Sigmoid colon (tissue), 7 donors: ENCODE data around the gene GLB1L3. TPM values are rescaled to one million over a fixed set of nuclear protein-coding genes. Genes with fewer than 3 reads are reported as not detected.

ENCODE experiments used
- DNase-seq: peaks from one replicate; pipeline ENCODE4 v3.0.0-alpha.2; 2019
- H3K27ac ChIP-seq, 4 donors: fragments of 200-600 bp; sonication (generic); one replicate each; pipeline ENCODE4 v1.5.1; 2016 to 2019; ENCODE audit warnings: mild to moderate bottlenecking in 1 of 4
- H3K27me3 ChIP-seq, 3 donors: fragments of 200-600 bp; sonication (generic); one replicate each; pipeline ENCODE4 v1.5.1; 2019; ENCODE audit warnings: mild to moderate bottlenecking in 1 of 3
- H3K36me3 ChIP-seq, 4 donors: fragments of 200-600 bp; sonication (generic); one replicate each; pipeline ENCODE4 v1.5.1; 2016 to 2019
- H3K4me1 ChIP-seq, 4 donors: fragments of 200-600 bp; sonication (generic); one replicate each; pipeline ENCODE4 v1.5.1; 2017 to 2019
- H3K4me3 ChIP-seq, 4 donors: fragments of 200-600 bp; sonication (generic); one replicate each; pipeline ENCODE4 v1.5.1; 2017 to 2019; ENCODE audit warnings: mild to moderate bottlenecking in 2 of 4, moderate library complexity in 1 of 4
- H3K9me3 ChIP-seq, 4 donors: fragments of 200-600 bp in 3 of 4; sonication (generic) in 3 of 4; one replicate each; pipeline versions ENCODE4 v1.5.1 to v1.6.1; 2013 to 2019
- CTCF ChIP-seq, 4 experiments: fragments of 450-650 bp in 3 of 4; fragments of 200-600 bp in 1 of 4; IDR thresholded peaks; one replicate each; pipeline ENCODE4 v1.5.1; 2016 to 2019; ENCODE audit warnings: antibody characterized with exemption in 4 of 4, mild to moderate bottlenecking in 3 of 4, moderate library complexity in 2 of 4
- EP300 ChIP-seq, 4 donors: sonication (generic); formaldehyde crosslinking; IDR thresholded peaks; one replicate each; pipeline ENCODE4 v1.6.1; 2017; ENCODE audit warnings: antibody characterized with exemption in 4 of 4
- POLR2A ChIP-seq, 2 donors: fragments of 450-650 bp; IDR thresholded peaks; one replicate each; pipeline ENCODE4 v1.6.1; 2016; ENCODE audit warnings: antibody characterized with exemption in 2 of 2, mild to moderate bottlenecking in 2 of 2, moderate library complexity in 2 of 2
- POLR2AphosphoS5 ChIP-seq, 4 donors: sonication (generic); formaldehyde crosslinking; IDR thresholded peaks; one replicate each; pipeline ENCODE4 v1.6.1; 2017; ENCODE audit warnings: antibody characterized with exemption in 4 of 4
- WGBS, 2 donors: extraction: QIAGEN DNeasy Blood & Tissue Kit; methylation state at CpG; one replicate each; pipeline ENCODE4 v1.1.7; 2013; 5-methylcytosine and 5-hydroxymethylcytosine counted together
- intact Hi-C: fragments of 100-400 bp; cut with DNase I; formaldehyde crosslinking; loops from one replicate; pipeline ENCODE4 v1.15.1; 2023
- polyA plus RNA-seq, 3 donors: library from polyadenylated mRNA; stranded (reverse); fragments of 200-250 nt; gene quantifications; one replicate each; pipeline ENCODE4 v1.2.3, GENCODE V29; 2013
- total RNA-seq, 4 donors: library from RNA; depleted of rRNA; stranded (reverse); fragments of >200 nt; gene quantifications; one replicate each; pipeline ENCODE4 v1.1.0, GENCODE V29; 2016
- donor health status: healthy with polysubstance abuse.
- donor health status: Bipolar disorder and iron deficiency.
- donor health status: healthy.

The GLB1L3 gene
- total and polyA plus RNA-seq, 7 donors, result 0.25 to 8.9 (median 1.1) TPM; not detected in 2

- Histone ChIP-seq H3K27me3 (no peaks in the 10 kb centered on the region), H3K9me3 (no peaks in the 10 kb centered on the region), H3K4me1 (peaks cover 3 to 44% (median 8%) of the 10 kb centered on the region in 4 donors), H3K27ac (peak overlapping the region in 3 of 4 donors; percentile 71 to 80 (median 73)), H3K4me3 (no peak overlapping the region), H3K36me3 (peaks cover 0 to 41% (median 6%) of the 10 kb centered on the region in 4 donors)
- intact Hi-C loops, result no loop called here
- WGBS, 2 donors, result 88 to 92% methylated on average over 21 of the region's 21 CpGs
- TF ChIP-seq CTCF (IDR thresholded peaks at IDR 0.05), result no peak
- no peak for TF ChIP-seq POLR2A (IDR thresholded peaks at IDR 0.05)
- TF ChIP-seq POLR2AphosphoS5 (IDR thresholded peaks at IDR 0.05), result no peak
- no peak for TF ChIP-seq EP300 (IDR thresholded peaks at IDR 0.05)
- DNase-seq, result peak; percentile 60
These were observed 80.7 kb downstream of the GLB1L3 start for GRCh38 chr11:134356656-134357544.

GRCh38 chr11:134357545-134357839, 81.3 kb downstream of the GLB1L3 start:
- Histone ChIP-seq H3K4me3 (no peak overlapping the region), H3K9me3 (no peaks in the 10 kb centered on the region), H3K4me1 (peaks cover 3 to 44% (median 8%) of the 10 kb centered on the region in 4 donors), H3K27me3 (no peaks in the 10 kb centered on the region), H3K27ac (peak overlapping the region in 1 of 4 donors; percentile 80), H3K36me3 (peaks cover 0 to 41% (median 6%) of the 10 kb centered on the region in 4 donors)
- TF ChIP-seq EP300 (IDR thresholded peaks at IDR 0.05) (no peak), POLR2A (IDR thresholded peaks at IDR 0.05) (no peak)
- intact Hi-C loops, result no loop called here
- 89 to 92% methylated on average over 8 of the region's 8 CpGs for WGBS, 2 donors
- peak; percentile 47 for DNase-seq

- 90 to 94% methylated on average over 27 of the region's 27 CpGs for WGBS, 2 donors
- Histone ChIP-seq H3K36me3 (peaks cover 0 to 37% (median 6%) of the 10 kb centered on the region in 4 donors), H3K4me3 (no peak overlapping the region), H3K4me1 (peaks cover 3 to 44% (median 8%) of the 10 kb centered on the region in 4 donors), H3K9me3 (no peaks in the 10 kb centered on the region), H3K27ac (no peak overlapping the region), H3K27me3 (no peaks in the 10 kb centered on the region)
- peak; percentile 42 for DNase-seq
- TF ChIP-seq CTCF (IDR thresholded peaks at IDR 0.05) (no peak), POLR2A (IDR thresholded peaks at IDR 0.05) (no peak), EP300 (IDR thresholded peaks at IDR 0.05) (no peak), POLR2AphosphoS5 (IDR thresholded peaks at IDR 0.05) (no peak)
- intact Hi-C loops, result no loop called here
These were observed 82.1 kb downstream of the GLB1L3 start for GRCh38 chr11:134358165-134358855.

GRCh38 chr11:134358856-134359490, 82.8 kb downstream of the GLB1L3 start:
- Histone ChIP-seq H3K4me3 (no peak overlapping the region), H3K36me3 (peaks cover 0 to 37% (median 6%) of the 10 kb centered on the region in 4 donors), H3K9me3 (no peaks in the 10 kb centered on the region), H3K4me1 (peaks cover 3 to 44% (median 8%) of the 10 kb centered on the region in 4 donors), H3K27ac (no peak overlapping the region), H3K27me3 (no peaks in the 10 kb centered on the region)
- intact Hi-C loops, result no loop called here
- WGBS, 2 donors, result 93% methylated on average over 18 of the region's 18 CpGs
- no peak for TF ChIP-seq CTCF (IDR thresholded peaks at IDR 0.05)
- peak; percentile 51 for DNase-seq

- no peaks in the 10 kb centered on the region for H3K9me3 ChIP-seq
- TF ChIP-seq POLR2A (IDR thresholded peaks at IDR 0.05), result no peak
- TF ChIP-seq EP300 (IDR thresholded peaks at IDR 0.05), result no peak
- TF ChIP-seq POLR2AphosphoS5 (IDR thresholded peaks at IDR 0.05), result no peak
- TF ChIP-seq CTCF (IDR thresholded peaks at IDR 0.05), result no peak
- intact Hi-C loops, result no loop called here
- H3K4me1 ChIP-seq, result peaks cover 0 to 38% (median 8%) of the 10 kb centered on the region in 4 donors
- no peaks in the 10 kb centered on the region for H3K27me3 ChIP-seq
- peak; percentile 43 for DNase-seq
- no peak overlapping the region for H3K27ac ChIP-seq
- peaks cover 0 to 43% (median 6%) of the 10 kb centered on the region in 4 donors for H3K36me3 ChIP-seq
- 91 to 92% methylated on average over 10 of the region's 10 CpGs for WGBS, 2 donors
- H3K4me3 ChIP-seq, result no peak overlapping the region
These were observed 83.5 kb downstream of the GLB1L3 start for GRCh38 chr11:134359646-134360045.
